HEK293 (cell line): ENCODE data around the gene SMARCB1.

Source experiments
- ATF2 ChIP-seq: fragments of 450-650 bp; formaldehyde crosslinking; IDR thresholded peaks from 2 replicates; pipeline ENCODE4 v1.5.1; 2016; ENCODE audit warnings: missing biosample characterization, missing genetic modification characterization, low read depth
- BCL11B ChIP-seq: fragments of 450-650 bp; formaldehyde crosslinking; IDR thresholded peaks from 2 replicates; pipeline ENCODE4 v1.5.1; 2016; ENCODE audit warnings: low read depth, missing biosample characterization, missing genetic modification characterization
- KLF1 ChIP-seq: fragments of 450-650 bp; formaldehyde crosslinking; IDR thresholded peaks from 2 replicates; pipeline ENCODE4 v1.5.1; 2016; ENCODE audit warnings: missing biosample characterization, missing genetic modification characterization
- PRDM6 ChIP-seq: fragments of 450-650 bp; formaldehyde crosslinking; IDR thresholded peaks from 2 replicates; pipeline ENCODE4 v1.5.1; 2017; ENCODE audit warnings: missing biosample characterization, missing genetic modification characterization
- REST ChIP-seq: fragments of 450-650 bp; formaldehyde crosslinking; IDR thresholded peaks from 2 replicates; pipeline ENCODE4 v1.5.1; 2016; ENCODE audit warnings: missing biosample characterization, missing genetic modification characterization
- SALL2 ChIP-seq: fragments of 450-650 bp; formaldehyde crosslinking; IDR thresholded peaks from 2 replicates; pipeline ENCODE4 v1.5.0; 2017; ENCODE audit warnings: missing biosample characterization, mild to moderate bottlenecking, missing genetic modification characterization, borderline replicate concordance
- SCRT2 ChIP-seq: fragments of 450-650 bp; formaldehyde crosslinking; IDR thresholded peaks from 2 replicates; pipeline ENCODE4 v1.5.1; 2016; ENCODE audit warnings: missing biosample characterization, missing genetic modification characterization
- TSHZ1 ChIP-seq: fragments of 450-650 bp; formaldehyde crosslinking; IDR thresholded peaks from 2 replicates; pipeline ENCODE4 v1.5.1; 2016; ENCODE audit warnings: missing biosample characterization, missing genetic modification characterization, borderline replicate concordance
- ZBTB48 ChIP-seq: fragments of 450-650 bp; formaldehyde crosslinking; IDR thresholded peaks from 2 replicates; pipeline ENCODE4 v1.5.1; 2016; ENCODE audit warnings: missing biosample characterization, missing genetic modification characterization
- ZBTB7A ChIP-seq: fragments of 450-650 bp; formaldehyde crosslinking; IDR thresholded peaks from 2 replicates; pipeline ENCODE4 v1.5.1; 2016; ENCODE audit warnings: low read depth, missing biosample characterization, missing genetic modification characterization
- ZEB2 ChIP-seq: fragments of 450-650 bp; formaldehyde crosslinking; IDR thresholded peaks from 2 replicates; pipeline ENCODE4 v1.5.1; 2016; ENCODE audit warnings: missing biosample characterization, missing genetic modification characterization
- ZNF114 ChIP-seq: fragments of 450-650 bp; formaldehyde crosslinking; IDR thresholded peaks from 2 replicates; pipeline ENCODE4 v1.5.0; 2017; ENCODE audit warnings: missing biosample characterization, missing genetic modification characterization
- ZNF175 ChIP-seq: fragments of 450-650 bp; formaldehyde crosslinking; IDR thresholded peaks from 2 replicates; pipeline ENCODE4 v1.5.1; 2016; ENCODE audit warnings: missing biosample characterization, missing genetic modification characterization
- ZNF248 ChIP-seq: fragments of 450-650 bp; formaldehyde crosslinking; IDR thresholded peaks from 2 replicates; pipeline ENCODE4 v1.5.1; 2017; ENCODE audit warnings: missing biosample characterization, missing genetic modification characterization
- ZNF501 ChIP-seq: fragments of 450-650 bp; formaldehyde crosslinking; IDR thresholded peaks from 2 replicates; pipeline ENCODE4 v1.5.1; 2016; ENCODE audit warnings: missing biosample characterization, missing genetic modification characterization
- ZNF510 ChIP-seq: fragments of 450-650 bp; formaldehyde crosslinking; IDR thresholded peaks from 2 replicates; pipeline ENCODE4 v1.5.1; 2018; ENCODE audit warnings: mild to moderate bottlenecking, missing genetic modification characterization, missing biosample characterization; ENCODE audit not compliant: insufficient replicate concordance
- ZNF560 ChIP-seq: fragments of 450-650 bp; formaldehyde crosslinking; IDR thresholded peaks from 2 replicates; pipeline ENCODE4 v1.5.1; 2017; ENCODE audit warnings: missing biosample characterization, missing genetic modification characterization, borderline replicate concordance
- ZNF561 ChIP-seq: fragments of 450-650 bp; IDR thresholded peaks from 2 replicates; pipeline ENCODE4 v1.5.1; 2018; ENCODE audit warnings: missing biosample characterization, missing genetic modification characterization, borderline replicate concordance
- ZNF580 ChIP-seq: fragments of 450-650 bp; formaldehyde crosslinking; IDR thresholded peaks from 2 replicates; pipeline ENCODE4 v1.5.1; 2016; ENCODE audit warnings: missing biosample characterization, missing genetic modification characterization
- ZNF610 ChIP-seq: fragments of 450-650 bp; formaldehyde crosslinking; IDR thresholded peaks from 2 replicates; pipeline ENCODE4 v1.5.1; 2016; ENCODE audit warnings: missing biosample characterization, missing genetic modification characterization, borderline replicate concordance
- ZNF791 ChIP-seq: fragments of 450-650 bp; formaldehyde crosslinking; IDR thresholded peaks from 2 replicates; pipeline ENCODE4 v1.5.1; 2016; ENCODE audit warnings: missing biosample characterization, missing genetic modification characterization
- ZNF830 ChIP-seq: fragments of 450-650 bp; IDR thresholded peaks from 2 replicates; pipeline ENCODE4 v1.5.0; 2018; ENCODE audit warnings: missing biosample characterization, missing genetic modification characterization, low read depth, mild to moderate bottlenecking, moderate library complexity
- ZNF843 ChIP-seq: fragments of 450-650 bp; formaldehyde crosslinking; IDR thresholded peaks from 2 replicates; pipeline ENCODE4 v1.5.1; 2016; ENCODE audit warnings: missing biosample characterization, missing genetic modification characterization
- ZSCAN18 ChIP-seq: fragments of 450-650 bp; formaldehyde crosslinking; IDR thresholded peaks from 2 replicates; pipeline ENCODE4 v1.5.1; 2016; ENCODE audit warnings: missing biosample characterization, missing genetic modification characterization

The SMARCB1 gene

GRCh38 chr22:23786752-23787599 is at the start of gene SMARCB1 (continued):
- TF ChIP-seq ZNF791 (tag by site-specific recombination) (no peak), ZNF248 (tag by site-specific recombination) (no peak), ZNF610 (tag by site-specific recombination) (no peak), ZNF510 (tag by site-specific recombination) (no peak), ZNF114 (tag by site-specific recombination) (no peak), ZNF175 (tag by site-specific recombination) (no peak), ZNF501 (tag by site-specific recombination) (no peak), ZNF843 (no peak), KLF1 (tag by site-specific recombination) (peak; percentile 60; the same call in 1 of the 2 replicates), ATF2 (no peak), ZSCAN18 (tag by site-specific recombination) (no peak), BCL11B (tag by site-specific recombination) (no peak), SALL2 (no peak), ZBTB7A (tag by site-specific recombination) (no peak), ZNF580 (tag by site-specific recombination) (no peak), ZEB2 (tag by site-specific recombination) (peak; percentile 80; the same call in 1 of the 2 replicates), ZNF560 (tag by site-specific recombination) (no peak), SCRT2 (tag by site-specific recombination) (no peak), ZNF561 (tag by site-specific recombination) (peak; percentile 71; the same call in 1 of the 2 replicates), ZNF830 (tag by site-specific recombination) (no peak), TSHZ1 (tag by site-specific recombination) (no peak), ZBTB48 (tag by site-specific recombination) (no peak), REST (tag by site-specific recombination) (no peak), PRDM6 (no peak)
